Measurements from ENCODE around the gene EFTUD2. TPM values are rescaled to one million over a fixed set of nuclear protein-coding genes. Genes with fewer than 3 reads are reported as not detected.

Gene EFTUD2
- total RNA-seq, 1 donor from 2014 or later = 145 TPM

DNA sequence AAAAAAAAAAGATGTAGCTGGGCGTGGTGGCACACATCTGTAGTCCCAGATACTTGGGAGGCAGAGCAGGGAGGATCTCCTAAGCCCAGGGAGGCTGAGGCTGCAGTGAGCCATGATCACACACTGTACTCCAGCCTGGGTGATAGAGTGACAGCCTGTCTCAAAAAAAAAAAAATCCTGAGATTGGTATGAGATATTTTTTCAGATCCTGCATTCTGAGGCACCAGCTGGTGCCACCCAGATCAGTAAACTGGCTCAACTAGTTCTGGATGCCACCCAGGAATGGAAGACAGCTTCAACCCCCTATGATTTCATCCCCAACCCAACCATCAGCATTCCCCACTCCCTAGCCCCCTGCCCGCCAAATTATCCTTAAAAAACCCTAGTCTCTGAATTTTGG is 62.0 kb downstream of the EFTUD2 start:
- TF ChIP-seq, protein P1, sequence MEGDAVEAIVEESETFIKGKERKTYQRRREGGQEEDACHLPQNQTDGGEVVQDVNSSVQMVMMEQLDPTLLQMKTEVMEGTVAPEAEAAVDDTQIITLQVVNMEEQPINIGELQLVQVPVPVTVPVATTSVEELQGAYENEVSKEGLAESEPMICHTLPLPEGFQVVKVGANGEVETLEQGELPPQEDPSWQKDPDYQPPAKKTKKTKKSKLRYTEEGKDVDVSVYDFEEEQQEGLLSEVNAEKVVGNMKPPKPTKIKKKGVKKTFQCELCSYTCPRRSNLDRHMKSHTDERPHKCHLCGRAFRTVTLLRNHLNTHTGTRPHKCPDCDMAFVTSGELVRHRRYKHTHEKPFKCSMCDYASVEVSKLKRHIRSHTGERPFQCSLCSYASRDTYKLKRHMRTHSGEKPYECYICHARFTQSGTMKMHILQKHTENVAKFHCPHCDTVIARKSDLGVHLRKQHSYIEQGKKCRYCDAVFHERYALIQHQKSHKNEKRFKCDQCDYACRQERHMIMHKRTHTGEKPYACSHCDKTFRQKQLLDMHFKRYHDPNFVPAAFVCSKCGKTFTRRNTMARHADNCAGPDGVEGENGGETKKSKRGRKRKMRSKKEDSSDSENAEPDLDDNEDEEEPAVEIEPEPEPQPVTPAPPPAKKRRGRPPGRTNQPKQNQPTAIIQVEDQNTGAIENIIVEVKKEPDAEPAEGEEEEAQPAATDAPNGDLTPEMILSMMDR (IDR thresholded peaks at IDR 0.05; ENCODE audit: unreplicated experiment) = no peak
- Mint-ChIP-seq H3K4me3 (no peak overlapping the region), H3K36me3 (no peaks in the 10 kb centered on the region)

DNA sequence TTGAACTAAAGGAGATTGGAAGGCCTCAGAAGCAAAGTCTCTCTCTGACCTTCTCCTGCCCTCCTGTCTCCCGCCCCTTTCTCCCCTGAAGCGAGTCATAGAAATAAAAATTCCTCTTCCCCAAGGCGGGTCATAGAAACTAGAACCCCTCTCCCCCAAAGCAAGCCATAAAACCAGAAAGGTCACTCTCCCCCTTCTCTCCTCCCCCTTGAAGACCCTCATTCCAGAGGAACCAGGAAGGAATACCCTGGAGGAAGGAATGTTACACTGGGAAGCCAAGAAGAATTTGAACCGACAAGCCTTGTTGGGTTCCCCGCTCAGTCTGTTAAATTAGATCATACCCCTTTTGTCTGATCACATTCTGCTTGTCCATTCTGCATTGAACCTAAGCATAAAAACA is 66.4 kb downstream of the EFTUD2 start:
- no peaks in the 10 kb centered on the region for H3K9me3 Mint-ChIP-seq
- H3K27ac Mint-ChIP-seq = peak overlapping the region; percentile 84
- H3K4me1 Mint-ChIP-seq = peaks cover 27% of the 10 kb centered on the region
- no peaks in the 10 kb centered on the region for H3K36me3 Mint-ChIP-seq
- no peak overlapping the region for H3K4me3 Mint-ChIP-seq
- TF ChIP-seq, protein P1 (IDR thresholded peaks at IDR 0.05; ENCODE audit: unreplicated experiment) = no peak
- H3K27me3 Mint-ChIP-seq (ENCODE audit: low read depth) = no peaks in the 10 kb centered on the region
- DNase-seq (ENCODE audit: low spot score in 2 of 2, unreplicated experiment in 2 of 2) = no peak

More for the DNA sequence above, 62.0 kb downstream of the EFTUD2 start:
- Mint-ChIP-seq H3K27me3 (ENCODE audit: low read depth) (no peaks in the 10 kb centered on the region), H3K4me1 (peaks cover 9% of the 10 kb centered on the region), H3K9me3 (no peaks in the 10 kb centered on the region), H3K27ac (no peak overlapping the region)
- no peak for DNase-seq (ENCODE audit: low spot score in 2 of 2, unreplicated experiment in 2 of 2)

DNA sequence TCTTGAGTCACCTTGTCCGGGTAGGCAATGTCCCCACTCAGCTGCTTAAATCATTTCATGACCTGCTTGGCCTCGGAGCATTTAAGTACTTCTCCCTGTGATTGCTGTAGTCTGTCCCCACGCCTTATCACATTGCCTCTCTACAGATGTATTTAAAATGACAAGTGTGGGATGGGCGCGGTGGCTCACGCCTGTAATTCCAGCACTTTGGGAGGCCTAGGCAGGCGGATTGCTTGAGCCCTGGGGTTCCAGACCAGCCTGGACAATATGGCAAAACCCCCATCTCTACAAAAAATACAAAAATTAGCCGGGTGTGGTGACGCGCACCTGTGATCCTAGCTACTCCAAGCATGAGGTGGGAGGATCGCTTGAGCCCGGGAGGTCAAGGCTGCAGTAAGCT is 67.9 kb downstream of the EFTUD2 start:
- TF ChIP-seq, protein P1 (IDR thresholded peaks at IDR 0.05; ENCODE audit: unreplicated experiment) = no peak
- peak overlapping the region; percentile 75 for H3K4me3 Mint-ChIP-seq
- H3K27ac Mint-ChIP-seq = no peak overlapping the region
- no peaks in the 10 kb centered on the region for H3K36me3 Mint-ChIP-seq
- no peaks in the 10 kb centered on the region for H3K27me3 Mint-ChIP-seq (ENCODE audit: low read depth)
- no peak for DNase-seq (ENCODE audit: low spot score in 2 of 2, unreplicated experiment in 2 of 2)
- no peaks in the 10 kb centered on the region for H3K9me3 Mint-ChIP-seq
- peaks cover 33% of the 10 kb centered on the region for H3K4me1 Mint-ChIP-seq

DNA sequence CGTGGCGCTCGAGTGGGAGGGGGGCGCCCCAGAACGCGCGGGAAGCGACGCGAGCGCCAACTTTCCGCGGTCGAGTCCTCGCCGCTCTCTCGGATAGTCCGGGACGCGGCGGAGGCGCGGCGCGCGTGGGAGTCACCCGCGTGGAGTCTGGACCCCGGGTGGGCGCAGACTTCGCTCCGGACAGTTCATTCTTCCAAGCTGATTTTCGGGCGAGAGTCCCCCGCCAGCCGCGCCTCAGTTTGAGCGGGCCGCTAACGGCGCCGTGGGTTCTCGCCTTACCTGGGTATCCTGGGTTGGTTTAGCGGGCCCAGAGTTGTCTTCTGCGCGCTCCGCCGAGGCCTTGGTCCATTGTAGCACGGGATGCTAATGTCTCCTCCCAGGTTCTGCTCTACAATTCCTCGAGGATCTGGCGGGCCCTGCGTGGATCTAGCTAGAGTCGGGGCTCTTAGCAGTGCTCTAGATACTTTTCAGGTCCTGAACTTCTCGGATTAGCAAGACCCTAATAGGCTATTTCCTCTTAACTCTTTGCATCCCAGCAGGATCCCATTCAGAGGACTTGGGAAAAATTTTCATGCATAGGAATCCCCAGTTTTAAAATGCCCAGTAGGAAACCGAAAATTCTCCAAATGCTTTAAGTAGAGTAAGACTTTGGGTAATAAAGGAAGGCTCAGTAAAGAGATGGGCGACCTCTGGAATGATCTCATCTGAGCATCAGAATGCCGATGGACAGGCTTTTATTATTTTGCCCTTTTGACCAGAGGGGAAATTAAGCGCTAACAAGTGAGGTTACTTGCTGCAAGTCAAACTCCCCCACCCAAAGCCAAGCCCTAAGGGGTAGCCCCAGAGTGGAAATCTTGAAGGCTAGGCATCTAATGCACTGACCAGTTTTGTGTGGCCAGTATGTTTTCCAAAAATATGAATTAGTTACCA is 68.6 kb downstream of the EFTUD2 start:
- peak in 1 of 2 experiments; percentile 28 for DNase-seq (ENCODE audit: low spot score in 2 of 2, unreplicated experiment in 2 of 2)
- Mint-ChIP-seq H3K27me3 (ENCODE audit: low read depth) (no peaks in the 10 kb centered on the region), H3K4me3 (peak overlapping the region; percentile 75), H3K9me3 (no peaks in the 10 kb centered on the region), H3K4me1 (peaks cover 33% of the 10 kb centered on the region), H3K36me3 (no peaks in the 10 kb centered on the region), H3K27ac (peak overlapping the region; percentile 83)
- TF ChIP-seq, protein P1 (IDR thresholded peaks at IDR 0.05; ENCODE audit: unreplicated experiment) = no peak

DNA sequence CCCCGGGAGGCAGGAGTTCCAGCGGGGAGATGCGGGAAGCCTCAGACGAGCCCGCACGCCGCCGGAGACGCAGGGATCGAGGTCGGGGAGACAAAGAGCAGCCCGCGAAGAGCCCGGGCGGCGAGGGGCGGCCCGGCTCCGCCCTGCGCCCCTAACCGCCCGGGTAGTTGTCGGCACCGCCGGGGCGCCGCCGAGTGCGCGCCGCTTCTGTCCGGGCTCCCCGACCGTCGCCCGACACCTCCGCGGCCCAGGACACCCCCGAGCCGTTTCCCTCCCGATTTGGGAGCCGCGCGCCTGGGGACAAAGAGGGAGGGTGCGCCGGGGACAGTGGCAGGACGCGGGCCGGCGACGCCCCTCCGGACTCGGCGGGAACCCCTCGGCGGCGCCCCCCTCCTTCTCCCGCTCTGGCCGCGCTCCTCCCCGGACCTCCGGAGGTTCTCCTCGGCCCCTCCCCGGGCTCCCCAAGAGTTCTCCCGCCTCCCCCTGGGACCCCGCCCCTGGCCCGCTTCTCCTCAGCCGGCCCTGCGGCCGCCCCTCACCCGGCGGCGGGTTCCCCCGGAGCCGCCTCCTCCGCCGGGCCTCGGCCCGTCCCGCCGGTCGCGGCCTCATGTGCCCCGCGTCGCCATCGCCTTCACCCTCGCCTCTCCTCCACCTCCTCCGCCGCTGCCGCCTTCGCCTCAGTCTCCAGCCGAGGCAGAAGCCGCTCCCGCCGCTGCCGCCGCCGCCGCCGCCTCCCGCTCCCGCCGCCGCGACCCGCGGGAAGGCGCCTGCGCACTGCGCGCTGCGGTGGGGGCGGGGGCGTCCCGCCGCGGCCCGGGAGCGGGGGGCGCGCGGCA is 69.5 kb downstream of the EFTUD2 start, which contains the start of gene GJC1:
GJC1 (minus strand) TSS at position 765 of the 836 bp plus-strand sequence. CDS start 24,470 bp downstream, outside the sequence.
- H3K27me3 Mint-ChIP-seq (ENCODE audit: low read depth) = no peaks in the 10 kb centered on the region
- peak within 1 kb of the TSS; percentile 87 for H3K27ac Mint-ChIP-seq
- peaks cover 33% of the 10 kb centered on the region for H3K4me1 Mint-ChIP-seq
- H3K36me3 Mint-ChIP-seq = no peaks in the 10 kb centered on the region
- TF ChIP-seq, protein P1 (IDR thresholded peaks at IDR 0.05; ENCODE audit: unreplicated experiment) = no peak
- peak within 1 kb of the TSS; percentile 86 for H3K4me3 Mint-ChIP-seq
- peak; percentile 41 to 71 for DNase-seq (ENCODE audit: low spot score in 2 of 2, unreplicated experiment in 2 of 2)
- H3K9me3 Mint-ChIP-seq = no peaks in the 10 kb centered on the region
